CD4-positive, CD25-positive, alpha-beta regulatory T cell (primary cell): Measurements from ENCODE around the gene SLC26A1. TPM values are rescaled to one million over a fixed set of nuclear protein-coding genes. Genes with fewer than 3 reads are reported as not detected.

Experiments used
- ATAC-seq, 2 donors: fragments of 150-1000 bp; cut with Tn5 transposase; one replicate each; pipeline ENCODE4 v1.10.0; 2021; ENCODE audit warnings: low read depth in 2 of 2, moderate number of reproducible peaks in 2 of 2, moderate library complexity in 1 of 2
- DNase-seq, 3 donors: peaks; one replicate each; pipeline versions ENCODE4 v3.0.0 to v3.0.0-alpha.2; 2012 to 2022; ENCODE audit warnings: mixed read lengths in 1 of 3
- H3K27ac ChIP-seq: one replicate; pipeline ENCODE4 v1.7.0; 2013; ENCODE audit warnings: mild to moderate bottlenecking, low read length; ENCODE audit not compliant: insufficient read depth, poor library complexity, severe bottlenecking
- H3K27me3 ChIP-seq: one replicate; pipeline ENCODE4 v1.7.0; 2013; ENCODE audit warnings: low read length; ENCODE audit not compliant: control insufficient read depth, insufficient read depth
- H3K36me3 ChIP-seq: one replicate; pipeline ENCODE4 v1.7.0; 2013; ENCODE audit warnings: mild to moderate bottlenecking, low read length, moderate library complexity; ENCODE audit not compliant: control insufficient read depth, insufficient read depth
- H3K4me1 ChIP-seq: 2 replicates; pipeline ENCODE4 v1.7.0; 2013; ENCODE audit warnings: mild to moderate bottlenecking, low read length; ENCODE audit not compliant: insufficient read depth, control insufficient read depth, poor library complexity, severe bottlenecking
- H3K4me3 ChIP-seq: one replicate; pipeline ENCODE4 v1.7.0; 2013; ENCODE audit warnings: low read depth, mild to moderate bottlenecking, low read length, moderate library complexity
- H3K9me3 ChIP-seq, 2 experiments: 1 replicate in 1 of 2; 2 replicates in 1 of 2; pipeline ENCODE4 v1.7.0; 2013; ENCODE audit warnings: low read length in 2 of 2, mild to moderate bottlenecking in 1 of 2, moderate library complexity in 1 of 2; ENCODE audit not compliant: control insufficient read depth in 2 of 2
- H3K27ac Mint-ChIP-seq, 3 donors: one replicate each; pipeline ENCODE4 v1.8.0; 2020 to 2022; ENCODE audit warnings: mild to moderate bottlenecking in 3 of 3, mixed read lengths in 3 of 3, moderate library complexity in 2 of 3
- H3K27me3 Mint-ChIP-seq: one replicate; pipeline ENCODE4 v1.8.0; 2022; ENCODE audit warnings: mild to moderate bottlenecking, mixed read lengths
- H3K36me3 Mint-ChIP-seq: one replicate; pipeline ENCODE4 v1.8.0; 2020; ENCODE audit warnings: mixed read lengths
- H3K4me1 Mint-ChIP-seq, 4 donors: one replicate each; pipeline ENCODE4 v1.8.0; 2020 to 2022; ENCODE audit warnings: mixed read lengths in 4 of 4, mild to moderate bottlenecking in 1 of 4
- H3K4me3 Mint-ChIP-seq, 4 donors: one replicate each; pipeline ENCODE4 v1.8.0; 2020 to 2022; ENCODE audit warnings: mild to moderate bottlenecking in 4 of 4, mixed read lengths in 4 of 4, moderate library complexity in 3 of 4
- H3K9me3 Mint-ChIP-seq, 7 donors: one replicate each; pipeline ENCODE4 v1.8.0; 2020 to 2022; ENCODE audit warnings: mixed read lengths in 7 of 7, mild to moderate bottlenecking in 3 of 7, moderate library complexity in 2 of 7
- polyA plus RNA-seq, 4 donors: library from polyadenylated mRNA; unstranded; fragments of 300-500 nt; fragmentation: Illumina TruSeq; gene quantifications; one replicate each; pipeline ENCODE4 v1.2.3, GENCODE V29; 2021
- total RNA-seq: library from RNA; stranded (reverse); gene quantifications from one replicate; pipeline ENCODE4 v1.2.3, GENCODE V29; 2022

SLC26A1 gene
- total and polyA plus RNA-seq, 5 donors from 2014 or later = 0.37 to 1.7 (median 1.00) TPM

DNA sequence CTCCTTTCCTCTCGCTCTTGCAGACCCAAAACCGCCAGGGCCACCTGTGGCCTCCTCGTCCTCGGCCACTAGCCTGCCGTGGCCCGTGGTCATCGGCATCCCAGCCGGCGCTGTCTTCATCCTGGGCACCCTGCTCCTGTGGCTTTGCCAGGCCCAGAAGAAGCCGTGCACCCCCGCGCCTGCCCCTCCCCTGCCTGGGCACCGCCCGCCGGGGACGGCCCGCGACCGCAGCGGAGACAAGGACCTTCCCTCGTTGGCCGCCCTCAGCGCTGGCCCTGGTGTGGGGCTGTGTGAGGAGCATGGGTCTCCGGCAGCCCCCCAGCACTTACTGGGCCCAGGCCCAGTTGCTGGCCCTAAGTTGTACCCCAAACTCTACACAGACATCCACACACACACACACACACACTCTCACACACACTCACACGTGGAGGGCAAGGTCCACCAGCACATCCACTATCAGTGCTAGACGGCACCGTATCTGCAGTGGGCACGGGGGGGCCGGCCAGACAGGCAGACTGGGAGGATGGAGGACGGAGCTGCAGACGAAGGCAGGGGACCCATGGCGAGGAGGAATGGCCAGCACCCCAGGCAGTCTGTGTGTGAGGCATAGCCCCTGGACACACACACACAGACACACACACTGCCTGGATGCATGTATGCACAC is 31.8 kb upstream of the SLC26A1 start:
- H3K9me3 Mint-ChIP-seq = no peaks in the 10 kb centered on the region
- no peaks in the 10 kb centered on the region for H3K27me3 Mint-ChIP-seq

DNA sequence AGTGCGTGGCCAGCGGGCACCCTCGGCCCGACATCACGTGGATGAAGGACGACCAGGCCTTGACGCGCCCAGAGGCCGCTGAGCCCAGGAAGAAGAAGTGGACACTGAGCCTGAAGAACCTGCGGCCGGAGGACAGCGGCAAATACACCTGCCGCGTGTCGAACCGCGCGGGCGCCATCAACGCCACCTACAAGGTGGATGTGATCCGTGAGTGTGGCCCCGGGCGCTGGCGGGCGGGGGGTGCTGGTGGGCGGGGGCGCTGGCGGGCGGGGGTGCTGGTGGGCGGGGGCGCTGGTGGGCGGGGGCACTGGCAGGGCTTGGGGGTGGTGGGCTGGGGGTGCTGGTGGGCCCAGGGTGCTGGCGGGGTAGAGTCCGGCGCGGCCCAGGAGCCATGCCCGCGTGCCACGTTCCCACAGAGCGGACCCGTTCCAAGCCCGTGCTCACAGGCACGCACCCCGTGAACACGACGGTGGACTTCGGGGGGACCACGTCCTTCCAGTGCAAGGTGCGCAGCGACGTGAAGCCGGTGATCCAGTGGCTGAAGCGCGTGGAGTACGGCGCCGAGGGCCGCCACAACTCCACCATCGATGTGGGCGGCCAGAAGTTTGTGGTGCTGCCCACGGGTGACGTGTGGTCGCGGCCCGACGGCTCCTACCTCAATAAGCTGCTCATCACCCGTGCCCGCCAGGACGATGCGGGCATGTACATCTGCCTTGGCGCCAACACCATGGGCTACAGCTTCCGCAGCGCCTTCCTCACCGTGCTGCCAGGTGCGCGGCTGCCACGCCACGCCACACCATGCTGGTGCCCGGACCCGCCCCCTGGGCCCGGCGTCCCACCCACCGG is 30.9 kb upstream of the SLC26A1 start:
- peaks cover 3% of the 10 kb centered on the region for H3K4me1 ChIP-seq
- peaks cover 2% of the 10 kb centered on the region for H3K36me3 ChIP-seq
- ATAC-seq (no peak), DNase-seq (no peak)
- no peaks in the 10 kb centered on the region for H3K27me3 ChIP-seq
- peaks cover 0 to 12% (median 2%) of the 10 kb centered on the region in 4 donors for H3K4me1 Mint-ChIP-seq
- H3K9me3 ChIP-seq = no peaks in the 10 kb centered on the region
- no peak overlapping the region for H3K4me3 Mint-ChIP-seq
- peaks cover 3% of the 10 kb centered on the region for H3K36me3 Mint-ChIP-seq
- no peak overlapping the region for H3K27ac ChIP-seq
- no peaks in the 10 kb centered on the region for H3K27me3 Mint-ChIP-seq
- no peaks in the 10 kb centered on the region for H3K9me3 Mint-ChIP-seq
- no peak overlapping the region for H3K27ac Mint-ChIP-seq
- no peak overlapping the region for H3K4me3 ChIP-seq

More for the DNA sequence above, 31.8 kb upstream of the SLC26A1 start:
- H3K27me3 ChIP-seq = no peaks in the 10 kb centered on the region
- no peak overlapping the region for H3K4me3 ChIP-seq
- H3K36me3 ChIP-seq = peaks cover 2% of the 10 kb centered on the region
- Mint-ChIP-seq H3K36me3 (peaks cover 3% of the 10 kb centered on the region), H3K4me3 (peak overlapping the region in 1 of 4 donors; percentile 57), H3K4me1 (peaks cover 0 to 12% (median 2%) of the 10 kb centered on the region in 4 donors), H3K27ac (no peak overlapping the region)
- ATAC-seq = no peak
- no peaks in the 10 kb centered on the region for H3K9me3 ChIP-seq
- H3K4me1 ChIP-seq = peaks cover 3% of the 10 kb centered on the region
- H3K27ac ChIP-seq = no peak overlapping the region
- no peak for DNase-seq

DNA sequence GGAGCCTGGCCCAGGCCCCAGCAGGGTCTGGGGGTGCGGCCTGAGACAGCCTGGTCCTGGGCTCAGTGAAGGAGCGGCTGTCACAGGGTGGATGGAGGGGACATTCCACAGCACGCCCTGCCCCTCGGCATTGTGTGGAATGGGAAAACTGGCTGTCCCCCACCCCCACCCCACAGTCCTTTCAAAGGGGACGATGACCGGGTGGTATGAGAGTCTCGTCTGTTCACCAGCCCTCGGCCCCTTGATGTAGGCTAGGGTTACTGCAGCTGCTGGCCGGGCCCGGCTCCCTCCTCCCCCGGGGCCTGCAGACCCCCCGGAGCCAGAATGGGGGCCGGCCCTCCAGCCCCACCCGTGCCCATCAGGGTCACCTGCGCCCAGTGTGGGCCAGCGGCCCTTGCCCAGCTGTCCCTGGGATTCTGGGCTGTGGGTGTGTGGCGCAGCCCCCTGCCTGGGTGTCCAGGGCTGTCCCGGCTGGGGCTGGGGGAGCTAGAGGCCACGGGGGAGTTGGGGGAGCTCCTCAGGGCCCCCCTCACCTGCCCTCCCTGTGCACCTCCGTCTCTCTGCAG is 30.0 kb upstream of the SLC26A1 start:
- Mint-ChIP-seq H3K27ac (no peak overlapping the region), H3K9me3 (no peaks in the 10 kb centered on the region), H3K27me3 (no peaks in the 10 kb centered on the region), H3K36me3 (peaks cover 3% of the 10 kb centered on the region), H3K4me3 (no peak overlapping the region), H3K4me1 (peaks cover 0 to 12% (median 2%) of the 10 kb centered on the region in 4 donors)
- H3K27me3 ChIP-seq = no peaks in the 10 kb centered on the region
- peaks cover 3% of the 10 kb centered on the region for H3K4me1 ChIP-seq
- ATAC-seq = no peak
- no peak overlapping the region for H3K27ac ChIP-seq
- no peak for DNase-seq
- H3K36me3 ChIP-seq = peaks cover 2% of the 10 kb centered on the region
- no peaks in the 10 kb centered on the region for H3K9me3 ChIP-seq
- H3K4me3 ChIP-seq = no peak overlapping the region

DNA sequence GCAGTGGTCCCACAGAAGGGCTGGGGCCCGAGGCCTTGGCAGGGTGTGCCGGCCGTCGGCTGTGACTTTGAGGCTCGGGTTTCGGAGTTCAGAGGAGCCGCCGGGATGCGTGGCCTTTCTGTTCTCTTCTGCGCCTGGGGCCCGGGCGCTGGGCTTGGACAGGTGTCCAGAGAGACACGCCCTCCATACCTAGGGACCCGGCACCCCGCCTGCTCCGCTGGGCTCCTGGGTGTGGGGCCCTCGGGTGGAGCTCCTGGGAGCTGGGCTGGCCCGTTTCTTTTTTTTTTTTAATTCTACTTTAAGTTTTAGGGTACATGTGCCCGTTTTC is 29.5 kb upstream of the SLC26A1 start:
- DNase-seq (no peak), ATAC-seq (no peak)
- Histone ChIP-seq H3K9me3 (no peaks in the 10 kb centered on the region), H3K36me3 (peaks cover 2% of the 10 kb centered on the region), H3K4me3 (no peak overlapping the region), H3K4me1 (peaks cover 3% of the 10 kb centered on the region), H3K27me3 (no peaks in the 10 kb centered on the region), H3K27ac (no peak overlapping the region)
- no peaks in the 10 kb centered on the region for H3K27me3 Mint-ChIP-seq
- peaks cover 3% of the 10 kb centered on the region for H3K36me3 Mint-ChIP-seq
- H3K9me3 Mint-ChIP-seq = no peaks in the 10 kb centered on the region
- no peak overlapping the region for H3K27ac Mint-ChIP-seq
- H3K4me1 Mint-ChIP-seq = peaks cover 0 to 12% (median 2%) of the 10 kb centered on the region in 4 donors
- H3K4me3 Mint-ChIP-seq = no peak overlapping the region

DNA sequence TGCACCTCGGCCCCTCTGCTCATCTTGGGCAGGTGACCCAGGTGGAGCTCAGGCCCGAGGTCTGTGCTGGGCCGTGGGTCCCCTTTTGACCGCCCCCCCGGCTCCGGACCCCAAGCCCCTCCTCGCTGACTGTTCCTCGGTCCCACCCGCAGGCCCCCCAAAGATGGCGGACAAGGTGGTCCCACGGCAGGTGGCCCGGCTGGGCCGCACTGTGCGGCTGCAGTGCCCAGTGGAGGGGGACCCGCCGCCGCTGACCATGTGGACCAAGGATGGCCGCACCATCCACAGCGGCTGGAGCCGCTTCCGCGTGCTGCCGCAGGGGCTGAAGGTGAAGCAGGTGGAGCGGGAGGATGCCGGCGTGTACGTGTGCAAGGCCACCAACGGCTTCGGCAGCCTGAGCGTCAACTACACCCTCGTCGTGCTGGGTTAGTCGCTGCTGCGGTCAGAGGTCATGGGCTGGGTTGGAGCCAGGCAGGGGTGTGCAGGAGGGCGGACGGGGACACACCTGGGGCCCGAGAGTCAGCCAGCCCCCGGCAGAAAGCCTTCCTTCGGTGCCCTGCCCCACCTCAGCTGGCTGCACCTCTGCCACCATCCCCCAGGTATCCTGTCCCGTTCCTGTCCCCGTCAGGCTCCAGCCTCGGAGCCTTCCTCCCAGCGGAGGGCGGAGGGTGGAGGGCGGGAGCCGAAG is 29.0 kb upstream of the SLC26A1 start:
- Histone ChIP-seq H3K4me1 (peaks cover 3% of the 10 kb centered on the region), H3K27me3 (no peaks in the 10 kb centered on the region), H3K4me3 (no peak overlapping the region), H3K36me3 (peaks cover 2% of the 10 kb centered on the region), H3K9me3 (no peaks in the 10 kb centered on the region), H3K27ac (no peak overlapping the region)
- Mint-ChIP-seq H3K9me3 (no peaks in the 10 kb centered on the region), H3K27me3 (no peaks in the 10 kb centered on the region), H3K4me3 (no peak overlapping the region), H3K4me1 (peaks cover 0 to 12% (median 2%) of the 10 kb centered on the region in 4 donors), H3K36me3 (peaks cover 3% of the 10 kb centered on the region), H3K27ac (peak overlapping the region in 1 of 3 donors; percentile 69)
- DNase-seq = no peak
- no peak for ATAC-seq

DNA sequence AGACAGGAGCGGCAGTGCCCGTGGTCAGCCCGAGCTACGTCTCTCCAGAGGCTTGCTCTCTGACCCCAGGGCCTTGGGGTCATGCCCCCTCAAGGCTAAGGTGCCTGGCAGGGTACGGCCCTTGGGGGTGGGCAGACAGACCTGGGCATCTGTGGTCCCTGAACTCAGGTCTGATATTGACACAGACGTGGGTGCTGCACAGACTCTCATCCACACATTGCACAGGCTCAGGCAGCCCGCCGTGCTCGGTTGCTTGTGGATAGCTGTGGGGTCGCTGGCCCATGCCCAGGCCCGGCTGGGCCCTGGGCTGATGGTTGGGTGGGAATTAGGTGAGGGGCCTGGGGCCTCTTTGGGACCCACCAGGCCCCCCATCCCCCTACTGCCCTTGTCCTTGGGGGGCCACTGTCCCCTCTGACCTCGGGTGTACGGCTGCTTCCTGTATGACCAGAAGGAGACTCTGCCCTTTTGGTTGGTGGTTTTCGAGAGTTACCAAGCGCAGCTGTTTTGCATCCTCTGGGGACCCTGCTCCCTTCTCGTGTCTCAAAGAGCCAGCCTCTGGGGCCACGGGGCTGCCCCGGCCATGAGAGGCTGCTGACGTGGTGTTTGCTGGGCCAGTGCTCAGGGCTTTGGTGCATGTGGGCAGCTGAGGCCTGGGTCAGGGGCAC is 28.3 kb upstream of the SLC26A1 start:
- no peaks in the 10 kb centered on the region for H3K27me3 Mint-ChIP-seq
- no peak overlapping the region for H3K4me3 Mint-ChIP-seq
- no peaks in the 10 kb centered on the region for H3K9me3 ChIP-seq
- no peak overlapping the region for H3K27ac ChIP-seq
- H3K27me3 ChIP-seq = no peaks in the 10 kb centered on the region
- peak overlapping the region in 1 of 3 donors; percentile 69 for H3K27ac Mint-ChIP-seq
- peaks cover 2% of the 10 kb centered on the region for H3K36me3 ChIP-seq
- ATAC-seq (no peak), DNase-seq (no peak)
- H3K36me3 Mint-ChIP-seq = peaks cover 3% of the 10 kb centered on the region
- H3K4me1 ChIP-seq = peaks cover 3% of the 10 kb centered on the region
- peaks cover 0 to 12% (median 2%) of the 10 kb centered on the region in 4 donors for H3K4me1 Mint-ChIP-seq
- H3K9me3 Mint-ChIP-seq = no peaks in the 10 kb centered on the region
- H3K4me3 ChIP-seq = no peak overlapping the region

DNA sequence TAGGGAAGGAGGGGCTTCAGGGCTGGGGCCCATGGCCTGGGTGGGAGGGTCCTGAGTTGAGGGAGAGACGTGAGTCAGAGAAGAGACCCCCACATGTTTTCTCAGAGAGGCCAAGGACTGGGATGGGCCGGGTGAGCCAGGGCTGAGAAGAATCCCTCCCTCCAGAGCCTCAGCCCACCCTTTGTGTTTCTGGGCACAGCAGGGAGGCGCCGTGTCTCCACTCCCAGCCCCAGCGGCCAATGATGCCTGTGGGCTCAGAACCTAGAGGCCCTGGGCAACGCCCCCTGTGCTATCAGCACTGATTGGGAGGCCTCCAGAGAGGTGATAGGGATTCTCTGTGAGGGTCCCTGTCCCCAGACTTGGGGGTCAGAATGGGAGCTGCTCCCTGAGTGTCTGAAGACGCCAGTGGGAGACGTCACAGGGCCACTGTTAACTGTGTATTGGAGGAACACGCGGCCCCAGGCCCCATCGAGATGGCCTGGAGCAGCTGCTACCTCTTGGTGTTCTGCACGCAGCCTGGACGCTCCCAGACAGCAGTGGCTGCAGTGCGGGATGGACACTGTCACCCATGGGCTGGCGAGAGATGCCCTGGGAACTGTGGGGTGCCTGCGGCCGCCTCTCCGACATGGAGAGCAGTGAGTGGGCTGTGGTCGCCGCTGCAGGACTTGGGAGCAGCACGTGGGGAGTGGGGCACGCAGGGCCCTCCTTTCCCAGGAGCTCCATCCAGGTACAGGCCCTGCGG is 26.7 kb upstream of the SLC26A1 start:
- ATAC-seq (no peak), DNase-seq (no peak)
- no peaks in the 10 kb centered on the region for H3K27me3 Mint-ChIP-seq
- no peak overlapping the region for H3K27ac ChIP-seq
- peaks cover under 1% of the 10 kb centered on the region for H3K36me3 ChIP-seq
- no peaks in the 10 kb centered on the region for H3K36me3 Mint-ChIP-seq
- no peaks in the 10 kb centered on the region for H3K9me3 Mint-ChIP-seq
- no peak overlapping the region for H3K4me3 ChIP-seq
- H3K4me3 Mint-ChIP-seq = no peak overlapping the region
- no peaks in the 10 kb centered on the region for H3K27me3 ChIP-seq
- no peak overlapping the region for H3K27ac Mint-ChIP-seq
- peaks cover 3% of the 10 kb centered on the region for H3K4me1 ChIP-seq
- H3K9me3 ChIP-seq = no peaks in the 10 kb centered on the region
- peaks cover 0 to 2% (median 0%) of the 10 kb centered on the region in 4 donors for H3K4me1 Mint-ChIP-seq
